Measurements from ENCODE around the gene ACOT13. TPM values are rescaled to one million over a fixed set of nuclear protein-coding genes. Genes with fewer than 3 reads are reported as not detected.
A peak's percentile ranks its signal among the peaks of the same experiment; 100 is the strongest.
"Not testable (repeated sequence)": the region's sequence is repeated elsewhere in the genome, so short reads cannot be mapped to it uniquely, and the experiment has no call there.

ACOT13 gene
- total RNA-seq, 1 experiment from 2014 or later, result 79.2 TPM

DNA sequence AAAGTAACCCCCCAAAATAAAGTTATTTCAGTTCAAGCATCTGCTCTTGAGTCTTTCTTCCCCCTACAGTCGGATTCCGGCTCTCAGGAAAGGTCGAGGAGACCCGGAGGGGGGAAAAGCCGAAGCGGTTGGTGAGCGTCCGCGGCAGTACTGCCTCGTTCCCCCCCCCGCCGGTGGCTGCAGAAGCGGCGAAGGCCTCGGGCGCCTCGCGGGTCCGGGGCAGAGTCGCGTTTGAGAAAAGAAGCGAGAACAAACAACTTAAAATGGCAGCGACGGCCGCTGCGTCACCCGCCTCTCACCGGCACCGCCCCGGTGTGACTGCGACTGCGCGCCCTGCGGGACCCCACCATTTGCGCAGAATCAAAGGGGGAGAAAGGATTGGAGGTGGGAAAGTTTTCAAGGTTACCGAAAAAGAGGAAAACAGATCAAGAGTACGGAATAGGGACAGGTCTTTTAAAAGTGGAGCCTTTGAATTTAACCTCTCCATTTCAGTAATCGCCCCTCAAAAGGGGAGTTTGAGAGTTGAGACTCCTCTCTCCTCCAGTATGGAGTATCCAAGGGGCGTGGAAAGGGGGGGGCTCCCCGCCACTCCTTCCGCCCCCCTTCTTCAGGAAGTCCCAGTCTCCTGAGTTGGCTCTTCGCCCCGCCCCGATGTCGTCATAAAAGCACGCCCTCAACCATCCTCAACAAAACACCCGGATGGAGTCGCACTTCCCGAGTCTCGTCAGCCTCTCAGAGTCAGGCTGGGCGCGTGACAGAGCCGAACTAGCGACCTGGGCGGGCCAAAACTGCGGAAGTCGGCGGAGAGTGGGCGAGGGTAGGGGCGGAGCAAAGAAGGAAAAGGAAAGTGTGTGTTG lies 54.0 kb downstream of the ACOT13 start:
- H3F3A ChIP-seq (ENCODE audit: insufficient read depth, low read depth), result peaks cover 21% of the 10 kb centered on the region
- CTCF ChIA-PET, result no interaction called here

DNA sequence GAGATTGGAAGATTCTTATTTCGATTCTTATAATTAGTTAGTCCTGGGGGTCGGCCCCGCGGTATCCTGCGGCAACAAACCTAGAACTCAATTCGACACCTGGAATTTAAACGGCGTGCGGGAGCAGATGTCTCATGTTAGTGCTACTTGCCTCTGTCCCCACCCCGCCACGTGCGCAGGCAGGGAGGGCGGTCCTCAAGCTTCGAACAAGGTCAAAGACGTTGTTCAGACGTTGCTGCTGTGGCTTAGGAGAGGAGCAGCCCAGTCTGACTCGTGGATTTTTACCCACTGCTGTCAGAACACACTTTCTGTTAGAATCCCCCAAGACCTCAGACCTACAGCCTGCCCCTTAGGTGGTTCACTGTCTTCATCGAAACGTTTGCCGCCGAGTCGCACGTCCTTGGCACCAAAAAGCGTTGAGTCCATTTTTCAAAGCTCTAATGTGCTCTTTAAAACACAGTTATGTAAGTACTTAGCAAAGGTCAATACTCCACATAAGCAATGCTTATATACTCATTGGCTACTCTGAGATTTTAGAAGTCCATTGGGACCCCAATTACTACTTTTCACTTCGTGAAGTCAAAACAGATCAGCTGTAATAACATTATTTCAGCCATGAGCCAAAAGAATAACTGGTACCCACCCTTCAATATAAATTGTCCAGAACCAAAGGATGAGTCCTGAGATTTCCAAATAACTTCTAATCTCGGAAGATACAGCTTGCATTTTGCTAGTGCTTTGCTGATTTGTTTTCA lies 54.8 kb downstream of the ACOT13 start:
- TF ChIP-seq EZH2 (IDR thresholded peaks at IDR 0.05; ENCODE audit: low read depth), result no peak
- TF ChIP-seq, protein P1, sequence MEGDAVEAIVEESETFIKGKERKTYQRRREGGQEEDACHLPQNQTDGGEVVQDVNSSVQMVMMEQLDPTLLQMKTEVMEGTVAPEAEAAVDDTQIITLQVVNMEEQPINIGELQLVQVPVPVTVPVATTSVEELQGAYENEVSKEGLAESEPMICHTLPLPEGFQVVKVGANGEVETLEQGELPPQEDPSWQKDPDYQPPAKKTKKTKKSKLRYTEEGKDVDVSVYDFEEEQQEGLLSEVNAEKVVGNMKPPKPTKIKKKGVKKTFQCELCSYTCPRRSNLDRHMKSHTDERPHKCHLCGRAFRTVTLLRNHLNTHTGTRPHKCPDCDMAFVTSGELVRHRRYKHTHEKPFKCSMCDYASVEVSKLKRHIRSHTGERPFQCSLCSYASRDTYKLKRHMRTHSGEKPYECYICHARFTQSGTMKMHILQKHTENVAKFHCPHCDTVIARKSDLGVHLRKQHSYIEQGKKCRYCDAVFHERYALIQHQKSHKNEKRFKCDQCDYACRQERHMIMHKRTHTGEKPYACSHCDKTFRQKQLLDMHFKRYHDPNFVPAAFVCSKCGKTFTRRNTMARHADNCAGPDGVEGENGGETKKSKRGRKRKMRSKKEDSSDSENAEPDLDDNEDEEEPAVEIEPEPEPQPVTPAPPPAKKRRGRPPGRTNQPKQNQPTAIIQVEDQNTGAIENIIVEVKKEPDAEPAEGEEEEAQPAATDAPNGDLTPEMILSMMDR (conservative IDR thresholded peaks at IDR 0.05), result no peak
- Histone ChIP-seq H3K9me2 (ENCODE audit: insufficient read depth) (no peaks in the 10 kb centered on the region), H3K27me3 (ENCODE audit: insufficient read depth, low read depth) (no peaks in the 10 kb centered on the region), H3K4me1 (replicated peaks; ENCODE audit: insufficient read depth) (peaks cover 34% of the 10 kb centered on the region), H3K36me3 (ENCODE audit: low read depth) (peaks cover 18% of the 10 kb centered on the region), H3K9me3 (ENCODE audit: insufficient read depth, low read depth) (no peaks in the 10 kb centered on the region; the same call in 1 of the 2 replicates), H3K79me2 (ENCODE audit: low read depth) (peaks cover 40% of the 10 kb centered on the region), H3F3A (ENCODE audit: insufficient read depth, low read depth) (peaks cover 13% of the 10 kb centered on the region), H3K4me3 (peak overlapping the region; percentile 64), H2AFZ (peak overlapping the region; percentile 81), H4K20me1 (ENCODE audit: insufficient read depth) (peaks cover 25% of the 10 kb centered on the region), H3K4me2 (peak overlapping the region; percentile 83), H3K27ac (peak overlapping the region; percentile 93)
- ChIA-PET POLR2A (ENCODE audit: unreplicated experiment) (interaction anchor here (0.5 to 1.1 kb wide), 6 partner anchors 21 to 803 kb away, joined by 3 to 8 read pairs (median 5); no protein-coding TSS in a partner anchor), CTCF (interaction anchor here (0.6 to 0.7 kb wide), 3 partner anchors 195 to 1842 kb away, joined by 3 to 5 read pairs (median 4); no protein-coding TSS in a partner anchor)
- no peak for DNase-seq
- intact Hi-C loops (cut with micrococcal nuclease; ENCODE audit: unreplicated experiment), result loop anchor here (1.0 to 2.0 kb wide), 5 partner anchors 22 to 349 kb away; partner anchors contain the start of genes ACOT13, GMNN, KIAA0319 and TDP2
- BruUV-seq (replicated peaks), result TSS peak; percentile 96

More for the DNA sequence above, 54.0 kb downstream of the ACOT13 start:
- H3K9me2 ChIP-seq (ENCODE audit: insufficient read depth), result no peaks in the 10 kb centered on the region
- H3K27ac ChIP-seq, result peak overlapping the region; percentile 93
- peak overlapping the region; percentile 81 for H2AFZ ChIP-seq
- POLR2A ChIA-PET (ENCODE audit: unreplicated experiment), result interaction anchor here (0.5 to 0.7 kb wide), 3 partner anchors 315 to 825 kb away, joined by 3 to 7 read pairs (median 6); no protein-coding TSS in a partner anchor
- peak; percentile 99 to 100 for DNase-seq
- BruUV-seq (replicated peaks), result no TSS peak
- peaks cover 48% of the 10 kb centered on the region for H3K79me2 ChIP-seq (ENCODE audit: low read depth)
- H3K4me3 ChIP-seq, result peak overlapping the region; percentile 95
- H4K20me1 ChIP-seq (ENCODE audit: insufficient read depth), result peaks cover 33% of the 10 kb centered on the region
- H3K27me3 ChIP-seq (ENCODE audit: insufficient read depth, low read depth), result no peaks in the 10 kb centered on the region
- no peaks in the 10 kb centered on the region; the same call in 1 of the 2 replicates for H3K9me3 ChIP-seq (ENCODE audit: insufficient read depth, low read depth)
- peaks cover 26% of the 10 kb centered on the region for H3K36me3 ChIP-seq (ENCODE audit: low read depth)
- peak overlapping the region; percentile 99 for H3K4me2 ChIP-seq
- intact Hi-C loops (cut with micrococcal nuclease; ENCODE audit: unreplicated experiment), result loop anchor here (1.0 to 2.0 kb wide), 5 partner anchors 22 to 349 kb away; partner anchors contain the start of genes ACOT13, GMNN, KIAA0319 and TDP2
- TF ChIP-seq EZH2 (IDR thresholded peaks at IDR 0.05; ENCODE audit: low read depth), result no peak
- TF ChIP-seq, protein P1 (conservative IDR thresholded peaks at IDR 0.05), result no peak
- H3K4me1 ChIP-seq (replicated peaks; ENCODE audit: insufficient read depth), result peaks cover 42% of the 10 kb centered on the region

DNA sequence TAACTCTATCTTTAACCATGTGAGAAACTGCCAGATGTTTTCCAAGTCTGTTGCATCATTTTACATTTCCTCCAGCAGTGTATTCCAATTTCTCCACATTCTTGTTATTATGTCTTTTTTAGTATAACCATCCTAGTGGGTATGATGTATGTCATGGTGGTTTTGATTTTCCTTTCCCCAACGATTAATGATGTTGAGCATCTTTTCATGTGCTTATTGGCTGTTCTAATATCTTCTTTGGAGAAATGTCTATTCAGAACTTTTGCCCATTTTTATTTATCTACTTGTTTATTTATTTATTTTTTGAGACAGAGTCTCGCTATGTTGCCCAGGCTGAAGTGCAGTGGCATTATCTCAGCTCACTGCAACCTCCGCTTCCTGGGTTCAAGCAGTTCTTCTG lies 56.4 kb downstream of the ACOT13 start:
- no peak for TF ChIP-seq EZH2 (IDR thresholded peaks at IDR 0.05; ENCODE audit: low read depth)
- TF ChIP-seq, protein P1 (conservative IDR thresholded peaks at IDR 0.05), result no peak
- H3K79me2 ChIP-seq (ENCODE audit: low read depth), result peaks cover 24% of the 10 kb centered on the region
- ChIA-PET POLR2A (ENCODE audit: unreplicated experiment) (interaction anchor here (0.6 to 0.9 kb wide), 2 partner anchors 42 to 150 kb away, joined by 3 read pairs; no protein-coding TSS in a partner anchor), CTCF (no interaction called here)
- no peaks in the 10 kb centered on the region for H3K9me2 ChIP-seq (ENCODE audit: insufficient read depth)
- H3K27me3 ChIP-seq (ENCODE audit: insufficient read depth, low read depth), result no peaks in the 10 kb centered on the region
- DNase-seq, result no peak
- BruUV-seq (replicated peaks), result no TSS peak
- intact Hi-C loops (cut with micrococcal nuclease; ENCODE audit: unreplicated experiment), result no loop called here
- H2AFZ ChIP-seq, result no peak overlapping the region
- no peak overlapping the region for H3K4me2 ChIP-seq
- H3K4me3 ChIP-seq, result no peak overlapping the region
- no peaks in the 10 kb centered on the region; the same call in 1 of the 2 replicates for H3K9me3 ChIP-seq (ENCODE audit: insufficient read depth, low read depth)
- no peak overlapping the region for H3K27ac ChIP-seq
- peaks cover 8% of the 10 kb centered on the region for H3K36me3 ChIP-seq (ENCODE audit: low read depth)
- peaks cover 13% of the 10 kb centered on the region for H3F3A ChIP-seq (ENCODE audit: insufficient read depth, low read depth)
- H4K20me1 ChIP-seq (ENCODE audit: insufficient read depth), result peaks cover 8% of the 10 kb centered on the region
- peaks cover 18% of the 10 kb centered on the region for H3K4me1 ChIP-seq (replicated peaks; ENCODE audit: insufficient read depth)

DNA sequence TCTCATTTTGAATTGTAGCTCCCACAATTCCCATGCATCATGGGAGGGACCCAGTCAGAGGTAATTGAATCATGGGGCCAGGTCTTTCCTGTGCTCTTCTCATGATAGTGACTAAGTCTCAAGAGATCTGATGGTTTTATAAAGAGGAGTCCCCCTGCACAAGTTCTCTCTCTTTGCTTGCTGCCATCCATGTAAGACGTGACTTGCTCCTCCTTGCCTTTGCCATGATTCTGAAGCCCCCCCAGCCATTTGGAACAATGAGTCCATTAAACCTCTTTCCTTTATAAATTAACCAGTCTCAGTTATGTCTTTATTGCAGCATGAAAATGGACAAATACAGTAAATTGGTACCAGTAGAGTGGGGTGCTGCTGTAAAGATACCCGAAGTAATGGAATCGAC lies 63.8 kb downstream of the ACOT13 start:
- BruUV-seq (replicated peaks); CTCF ChIA-PET; intact Hi-C loops (cut with micrococcal nuclease; ENCODE audit: unreplicated experiment): not testable (repeated sequence)

More for the DNA sequence above, 63.8 kb downstream of the ACOT13 start:
- H3K9me2 ChIP-seq (ENCODE audit: insufficient read depth); H3K79me2 ChIP-seq (ENCODE audit: low read depth); H3K36me3 ChIP-seq (ENCODE audit: low read depth); H4K20me1 ChIP-seq (ENCODE audit: insufficient read depth); POLR2A ChIA-PET (ENCODE audit: unreplicated experiment); H3K4me1 ChIP-seq (replicated peaks; ENCODE audit: insufficient read depth); DNase-seq; H3K4me2 ChIP-seq; H3F3A ChIP-seq (ENCODE audit: insufficient read depth, low read depth); H3K4me3 ChIP-seq; H2AFZ ChIP-seq; H3K27me3 ChIP-seq (ENCODE audit: insufficient read depth, low read depth); H3K27ac ChIP-seq: not testable (repeated sequence)
- H3K9me3 ChIP-seq (ENCODE audit: insufficient read depth, low read depth), result peaks cover 14% of the 10 kb centered on the region
